ENCODE measurements around the gene KCMF1. TPM values are rescaled to one million over a fixed set of nuclear protein-coding genes. Genes with fewer than 3 reads are reported as not detected.

Gene KCMF1
- total RNA-seq (2014; rRNA removed) (62.1 and 73.6 TPM in 2 replicates), Bru-seq, nascent RNA (percentile 92 among the genes with signal in this experiment), BruChase-seq, experiment 1, labeled RNA remaining after a 6-hour chase (percentile 88 among the genes with signal in this experiment), BruChase-seq, experiment 2, labeled RNA remaining after a 2-hour chase (percentile 87 among the genes with signal in this experiment)
- long read RNA-seq, full-length matches to known transcripts, result 153 of 182 reads
- long read RNA-seq, partial matches to known transcripts, result 5 of 182 reads
- long read RNA-seq, other reads (novel, unspliced or antisense), result 24 of 182 reads

DNA sequence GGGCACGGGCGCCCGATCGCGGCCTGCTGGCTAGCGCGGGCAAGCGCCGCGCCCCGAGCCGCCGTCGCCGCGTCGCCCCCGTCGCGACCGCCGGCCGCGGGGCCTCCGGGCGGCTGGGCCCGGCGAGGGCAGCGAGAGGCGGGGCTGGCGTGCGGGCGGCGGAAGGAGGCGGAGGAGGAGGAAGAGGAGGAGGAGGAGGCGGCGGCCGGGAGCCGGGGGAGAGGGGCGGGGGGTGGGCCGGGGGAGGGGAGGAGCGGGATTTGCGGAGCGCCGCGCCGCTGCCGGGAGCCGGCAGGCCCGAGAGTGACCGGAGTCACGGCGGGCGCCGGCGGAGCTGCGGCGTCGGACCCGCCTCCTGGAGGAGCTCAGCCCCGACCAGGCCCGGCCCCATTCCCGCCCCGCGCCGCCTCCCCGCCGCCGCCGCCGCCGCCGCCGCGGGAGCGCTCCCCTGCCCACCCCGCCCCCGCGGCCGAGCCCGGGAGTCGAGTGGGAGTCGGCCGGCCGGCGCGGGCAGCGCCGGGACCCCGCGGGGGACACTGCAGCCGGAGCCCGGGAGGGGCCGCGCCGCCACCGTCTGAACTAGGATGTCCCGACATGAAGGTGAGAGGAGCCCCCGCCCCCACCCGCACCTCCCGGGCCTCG lies at the start of gene KCMF1:
TSS of gene KCMF1 (plus strand) at position 294 of the 642 bp plus-strand sequence. CDS start at position 585, 291 bp downstream.
- TF ChIP-seq EZH2 (IDR thresholded peaks at IDR 0.05; ENCODE audit: low read length, unreplicated experiment) (no peak), EZH2phosphoT487 (IDR thresholded peaks at IDR 0.05; ENCODE audit: borderline replicate concordance, low read length) (no peak)
- TF ChIP-seq, protein P1, sequence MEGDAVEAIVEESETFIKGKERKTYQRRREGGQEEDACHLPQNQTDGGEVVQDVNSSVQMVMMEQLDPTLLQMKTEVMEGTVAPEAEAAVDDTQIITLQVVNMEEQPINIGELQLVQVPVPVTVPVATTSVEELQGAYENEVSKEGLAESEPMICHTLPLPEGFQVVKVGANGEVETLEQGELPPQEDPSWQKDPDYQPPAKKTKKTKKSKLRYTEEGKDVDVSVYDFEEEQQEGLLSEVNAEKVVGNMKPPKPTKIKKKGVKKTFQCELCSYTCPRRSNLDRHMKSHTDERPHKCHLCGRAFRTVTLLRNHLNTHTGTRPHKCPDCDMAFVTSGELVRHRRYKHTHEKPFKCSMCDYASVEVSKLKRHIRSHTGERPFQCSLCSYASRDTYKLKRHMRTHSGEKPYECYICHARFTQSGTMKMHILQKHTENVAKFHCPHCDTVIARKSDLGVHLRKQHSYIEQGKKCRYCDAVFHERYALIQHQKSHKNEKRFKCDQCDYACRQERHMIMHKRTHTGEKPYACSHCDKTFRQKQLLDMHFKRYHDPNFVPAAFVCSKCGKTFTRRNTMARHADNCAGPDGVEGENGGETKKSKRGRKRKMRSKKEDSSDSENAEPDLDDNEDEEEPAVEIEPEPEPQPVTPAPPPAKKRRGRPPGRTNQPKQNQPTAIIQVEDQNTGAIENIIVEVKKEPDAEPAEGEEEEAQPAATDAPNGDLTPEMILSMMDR (conservative IDR thresholded peaks at IDR 0.05; ENCODE audit: low read depth, low read length), result no peak
- no TSS peak for BruUV-seq (replicated peaks)
- POLR2A ChIA-PET (ENCODE audit: unreplicated experiment), result interaction anchor here (0.6 to 3.2 kb wide), 7 partner anchors 12 to 83 kb away, joined by 3 to 31 read pairs (median 8); partner anchors contain the start of gene TMSB10
- H3K9me3 ChIP-seq (ENCODE audit: low read length), result no peaks in the 10 kb centered on the region
- peak within 1 kb of the TSS; percentile 96 for H3K9ac ChIP-seq (ENCODE audit: low read length)
- H2AFZ ChIP-seq (ENCODE audit: low read length), result peak within 1 kb of the TSS; percentile 1; the same call in 1 of the 2 replicates
- H3K4me3 ChIP-seq (ENCODE audit: low read length), result peak within 1 kb of the TSS; percentile 82
- no peaks in the 10 kb centered on the region for H3F3A ChIP-seq (ENCODE audit: low read length, unreplicated experiment)
- H3K27ac ChIP-seq (ENCODE audit: low read length), result peak within 1 kb of the TSS; percentile 82
- no peaks in the 10 kb centered on the region; the same call in 1 of the 2 replicates for H3K36me3 ChIP-seq (ENCODE audit: low read depth, low read length)
- peak within 1 kb of the TSS; percentile 86 for H3K4me2 ChIP-seq (ENCODE audit: low read length)
- ATAC-seq, result peak; percentile 72
- no peaks in the 10 kb centered on the region for H3K27me3 ChIP-seq (ENCODE audit: low read length)
- H4K20me1 ChIP-seq (ENCODE audit: low read length), result peaks cover 44% of the 10 kb centered on the region
- peaks cover 27% of the 10 kb centered on the region; the same call in 1 of the 2 replicates for H3K4me1 ChIP-seq (ENCODE audit: insufficient read depth, low read length)
- H3K9me2 ChIP-seq (replicated peaks; ENCODE audit: low read length), result no peaks in the 10 kb centered on the region
- peak; percentile 75 for DNase-seq
- intact Hi-C loops (cut with micrococcal nuclease), result no loop called here
- CTCF ChIA-PET, result interaction anchor here (0.7 to 3.2 kb wide), 2 partner anchors 45 to 64 kb away, joined by 6 to 11 read pairs; no protein-coding TSS in a partner anchor
- H3K79me2 ChIP-seq (ENCODE audit: low read length), result peaks cover 90% of the 10 kb centered on the region

DNA sequence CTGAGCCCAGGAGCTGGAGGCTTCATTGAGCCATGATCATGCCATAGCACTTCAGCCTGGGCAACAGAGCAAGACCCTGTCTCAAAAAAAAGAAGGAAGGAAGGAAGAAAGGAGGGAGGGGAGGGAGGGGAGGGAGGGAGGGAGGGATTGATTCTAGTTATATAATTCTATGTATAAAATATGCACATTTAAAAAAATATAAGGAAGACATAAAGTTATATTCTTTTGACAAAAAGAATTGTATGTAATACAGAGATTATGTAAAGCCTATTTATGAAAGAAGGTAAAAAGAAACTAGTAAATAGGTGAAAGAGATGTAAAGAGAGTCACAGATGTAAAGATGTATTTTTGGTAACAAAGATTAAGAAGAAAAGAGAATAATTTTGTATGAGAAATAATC lies 48.0 kb upstream of the KCMF1 start:
- ChIA-PET CTCF (no interaction called here), POLR2A (ENCODE audit: unreplicated experiment) (interaction anchor here (0.7 kb wide), 1 partner anchor 116 kb away, joined by 3 read pairs; no protein-coding TSS in a partner anchor)
- Histone ChIP-seq H3K9me3 (ENCODE audit: low read length) (no peaks in the 10 kb centered on the region), H3K4me1 (ENCODE audit: insufficient read depth, low read length) (peaks cover 34% of the 10 kb centered on the region), H3K9me2 (replicated peaks; ENCODE audit: low read length) (no peaks in the 10 kb centered on the region), H3K9ac (ENCODE audit: low read length) (no peak overlapping the region), H3F3A (ENCODE audit: low read length, unreplicated experiment) (peaks cover 6% of the 10 kb centered on the region), H3K4me2 (ENCODE audit: low read length) (no peak overlapping the region), H3K27ac (ENCODE audit: low read length) (no peak overlapping the region), H3K4me3 (ENCODE audit: low read length) (no peak overlapping the region), H4K20me1 (ENCODE audit: low read length) (no peaks in the 10 kb centered on the region), H3K27me3 (ENCODE audit: low read length) (no peaks in the 10 kb centered on the region), H3K36me3 (ENCODE audit: low read depth, low read length) (no peaks in the 10 kb centered on the region), H3K79me2 (ENCODE audit: low read length) (peaks cover 13% of the 10 kb centered on the region), H2AFZ (ENCODE audit: low read length) (no peak overlapping the region)
- DNase-seq (no peak), ATAC-seq (no peak)
- BruUV-seq (replicated peaks), result no TSS peak
- TF ChIP-seq EZH2phosphoT487 (IDR thresholded peaks at IDR 0.05; ENCODE audit: borderline replicate concordance, low read length), result no peak
- no peak for TF ChIP-seq EZH2 (IDR thresholded peaks at IDR 0.05; ENCODE audit: low read length, unreplicated experiment)
- TF ChIP-seq, protein P1 (conservative IDR thresholded peaks at IDR 0.05; ENCODE audit: low read depth, low read length), result no peak
- intact Hi-C loops (cut with micrococcal nuclease), result no loop called here

Data from PC-3 (cell line).